GM19043 (cell line): ENCODE measurements around the gene SRMS.
A peak's percentile ranks its signal among the peaks of the same experiment; 100 is the strongest.

Experiments
- ATAC-seq: cut with Tn5 transposase; IDR thresholded peaks from one replicate; pipeline ENCODE4 v1.9.1; 2021; ENCODE audit warnings: low read depth; ENCODE audit not compliant: unreplicated experiment

SRMS gene

GRCh38 chr20:63540417-63541186, 6.9 kb downstream of the SRMS start:
- no peak for ATAC-seq

- ATAC-seq = no peak
Measured at GRCh38 chr20:63539441-63540370, 7.8 kb downstream of the SRMS start.

GRCh38 chr20:63539092-63539430, 8.5 kb downstream of the SRMS start:
- no peak for ATAC-seq

GRCh38 chr20:63538204-63539091, 9.1 kb downstream of the SRMS start:
- ATAC-seq = no peak

DNA sequence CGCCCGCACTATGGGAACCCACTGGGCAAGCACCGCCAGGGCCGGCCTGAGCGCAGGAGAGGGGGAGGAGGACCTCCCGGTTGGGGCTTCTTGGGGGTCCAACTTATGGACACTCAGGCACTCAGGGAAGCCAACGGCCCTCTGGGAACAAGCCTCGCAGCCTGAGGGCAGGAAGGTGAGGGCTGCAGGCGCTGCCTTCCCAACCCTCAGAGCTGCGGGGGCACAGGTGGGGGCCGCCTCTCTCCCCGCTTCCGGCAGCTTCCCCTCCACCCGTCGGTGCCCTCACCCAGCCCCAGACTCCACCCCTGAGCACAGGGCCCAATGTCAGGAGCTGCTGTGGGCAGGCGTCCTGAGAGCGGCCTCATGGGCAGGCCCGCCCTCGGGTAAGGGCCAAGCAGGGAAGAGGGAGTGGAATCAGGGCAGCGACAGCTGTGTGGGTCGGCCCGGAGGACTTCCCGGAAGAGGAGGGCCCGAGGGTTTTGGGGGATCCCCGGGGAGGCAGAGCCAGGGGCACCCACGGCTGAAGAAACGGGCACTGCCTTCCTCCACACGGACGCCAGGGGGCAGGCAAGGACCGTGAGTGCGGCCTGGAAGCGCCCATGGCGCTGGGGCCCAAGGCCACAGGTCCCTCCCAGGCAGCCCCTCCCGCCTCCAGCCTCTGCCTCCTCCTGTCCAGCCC, 9.9 kb downstream of the SRMS start:
- peak; percentile 81 for ATAC-seq

GRCh38 chr20:63536997-63537524, 10.5 kb downstream of the SRMS start, which contains the start of gene PTK6:
PTK6 (minus strand) TSS chr20:63537376; CDS start chr20:63537314, 62 bp downstream.
- ATAC-seq = peak; percentile 20

DNA sequence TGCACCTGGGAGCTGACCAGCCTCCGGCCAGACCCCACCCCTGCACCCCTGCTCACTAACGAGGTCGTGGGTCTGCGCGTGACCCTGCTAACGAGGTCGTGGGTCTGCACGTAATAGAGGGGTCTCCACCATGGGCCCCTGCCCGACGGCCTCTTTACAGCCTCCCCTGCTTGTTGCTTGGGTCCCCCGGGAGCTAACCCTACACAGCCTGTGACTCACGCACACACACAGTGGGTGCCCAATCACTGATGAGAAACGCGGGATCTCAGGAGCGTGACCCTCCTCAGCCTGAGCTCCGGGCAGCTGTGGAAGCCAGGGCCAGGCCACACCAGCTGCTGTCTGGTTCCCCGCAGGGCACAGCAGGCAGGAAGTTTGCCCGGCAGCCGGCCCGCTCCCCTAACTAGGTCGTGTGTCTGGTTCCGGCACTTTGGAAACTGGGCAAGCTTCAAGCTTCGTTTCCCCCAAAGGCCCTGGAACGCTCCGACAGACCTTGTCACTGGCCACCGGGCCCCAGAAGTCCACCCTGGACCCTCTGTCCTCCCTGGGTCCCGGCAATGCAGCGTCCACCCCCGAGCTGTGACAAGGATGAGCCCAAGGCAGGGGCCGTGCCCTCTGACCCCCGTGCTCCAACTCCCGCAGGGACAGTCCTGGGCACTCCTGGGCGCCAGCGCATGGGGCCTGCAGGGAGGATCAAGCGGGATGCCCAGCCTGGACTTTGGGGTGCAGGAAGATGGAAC, 11.1 kb downstream of the SRMS start:
- no peak for ATAC-seq

- no peak for ATAC-seq
Measured at GRCh38 chr20:63534831-63535651, 12.5 kb downstream of the SRMS start.

- ATAC-seq = no peak
Measured at GRCh38 chr20:63534427-63534830, 13.1 kb downstream of the SRMS start.

GRCh38 chr20:63533871-63534393, 13.6 kb downstream of the SRMS start:
- ATAC-seq = no peak

GRCh38 chr20:63533388-63533787, 14.2 kb downstream of the SRMS start:
- no peak for ATAC-seq

GRCh38 chr20:63532449-63532971, 15.0 kb downstream of the SRMS start:
- ATAC-seq = no peak

DNA sequence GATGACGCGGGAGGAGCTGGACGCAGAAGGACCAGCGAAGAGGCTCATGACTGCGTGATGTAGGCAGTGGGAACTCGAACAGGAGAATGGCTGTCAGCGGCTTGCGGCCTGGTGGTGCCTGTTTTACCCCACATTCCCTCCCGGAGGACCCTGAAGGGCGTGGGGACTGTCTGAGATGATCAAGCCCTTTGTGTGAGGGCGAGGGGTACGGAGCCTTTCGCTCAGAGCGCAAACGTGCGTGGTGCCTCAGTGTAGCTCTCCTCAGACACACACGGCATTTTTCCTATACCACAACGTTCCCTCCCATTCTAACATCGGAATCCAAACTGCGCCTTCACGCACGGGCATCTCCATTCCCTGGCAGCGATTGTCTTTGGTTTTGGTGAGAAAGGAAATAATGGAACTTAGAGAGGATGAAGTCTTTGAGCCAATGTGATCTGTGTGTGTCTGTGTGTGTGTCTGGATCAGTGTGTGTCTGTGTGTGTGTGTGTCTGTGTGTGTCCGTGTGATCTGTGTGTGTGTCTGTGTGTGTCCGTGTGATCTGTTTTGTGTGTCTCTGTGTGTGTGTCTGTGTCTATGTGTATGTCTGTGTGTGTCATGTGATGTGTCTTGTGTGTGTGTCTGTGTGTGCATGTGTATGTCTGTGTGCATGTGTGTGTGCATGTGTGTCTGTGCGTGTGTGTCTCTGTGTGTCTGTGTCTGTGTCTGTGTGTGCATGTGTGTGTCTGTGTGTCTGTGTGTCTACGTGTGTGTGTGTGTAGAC, 15.7 kb downstream of the SRMS start:
- no peak for ATAC-seq

DNA sequence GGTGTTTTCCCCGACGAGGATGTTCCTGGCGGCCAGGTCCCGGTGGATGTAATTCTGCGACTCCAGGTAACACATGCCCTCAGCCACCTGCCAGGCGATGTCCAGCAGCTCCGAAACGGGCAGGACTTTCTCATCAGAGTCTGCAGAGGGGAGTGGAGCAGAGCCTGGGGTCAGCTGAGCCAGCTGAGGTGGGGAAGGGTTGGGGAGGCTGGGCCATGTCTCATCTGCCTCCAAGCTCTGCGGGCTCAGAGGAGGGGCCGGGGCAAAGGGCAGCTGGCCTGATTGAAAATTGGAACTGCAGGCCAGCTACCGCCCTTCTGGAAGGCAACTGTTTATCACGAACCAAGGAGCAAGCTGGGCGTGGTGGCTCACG, 16.8 kb downstream of the SRMS start:
- no peak for ATAC-seq

DNA sequence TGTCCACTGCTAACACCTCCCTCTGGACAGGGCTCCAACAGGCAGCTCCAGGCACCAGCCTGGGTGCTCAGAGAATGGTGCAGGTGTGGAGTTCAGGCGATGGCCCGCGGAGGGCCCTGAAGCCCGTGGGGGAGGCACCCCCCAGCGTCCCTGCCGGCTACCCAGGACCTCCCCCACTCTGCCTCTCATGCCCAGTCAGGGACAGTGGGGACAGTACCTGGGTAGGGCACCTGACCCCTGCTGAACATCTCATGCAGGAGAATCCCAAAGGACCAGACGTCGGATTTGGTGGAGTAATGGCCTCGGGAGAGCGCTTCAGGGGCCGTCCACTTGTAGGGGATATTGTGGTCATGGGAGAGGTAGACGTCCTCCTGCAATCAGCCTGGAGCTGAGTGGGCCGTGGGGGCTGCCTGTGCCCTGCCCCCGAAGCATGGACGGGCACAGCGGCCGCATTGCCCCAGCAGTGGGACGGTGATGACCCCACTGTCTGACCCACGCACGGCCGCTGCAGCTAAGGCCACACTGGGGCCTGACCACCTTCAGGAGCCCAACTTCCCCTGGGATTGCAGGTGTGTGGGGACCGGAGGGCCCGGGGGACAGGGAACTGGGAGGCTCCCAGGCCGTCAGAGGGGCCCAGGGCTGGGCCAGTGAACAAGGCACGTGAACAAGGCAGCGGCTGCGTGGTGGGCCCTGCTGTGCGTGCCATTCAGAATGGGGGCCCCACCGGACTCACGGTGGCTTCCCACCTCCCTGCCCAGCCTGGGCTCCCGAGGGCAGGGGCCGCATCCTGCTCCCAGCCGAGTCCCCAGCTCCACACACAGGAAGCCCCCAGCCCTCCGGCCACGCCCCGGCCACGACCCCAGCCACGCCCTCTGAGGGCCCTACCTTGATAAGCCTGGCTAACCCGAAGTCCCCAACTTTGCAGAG, 17.4 kb downstream of the SRMS start:
- no peak for ATAC-seq

GRCh38 chr20:63529180-63529860, 18.2 kb downstream of the SRMS start:
- no peak for ATAC-seq
